ENCODE results near the gene MYBPC2. TPM values are rescaled to one million over a fixed set of nuclear protein-coding genes. Genes with fewer than 3 reads are reported as not detected.

MYBPC2 gene
- total and polyA plus RNA-seq, 2 donors (not counting 3 experiments of a cell fraction or from before 2014, with no cell fraction given): 0.03 TPM; not detected in 1

DNA sequence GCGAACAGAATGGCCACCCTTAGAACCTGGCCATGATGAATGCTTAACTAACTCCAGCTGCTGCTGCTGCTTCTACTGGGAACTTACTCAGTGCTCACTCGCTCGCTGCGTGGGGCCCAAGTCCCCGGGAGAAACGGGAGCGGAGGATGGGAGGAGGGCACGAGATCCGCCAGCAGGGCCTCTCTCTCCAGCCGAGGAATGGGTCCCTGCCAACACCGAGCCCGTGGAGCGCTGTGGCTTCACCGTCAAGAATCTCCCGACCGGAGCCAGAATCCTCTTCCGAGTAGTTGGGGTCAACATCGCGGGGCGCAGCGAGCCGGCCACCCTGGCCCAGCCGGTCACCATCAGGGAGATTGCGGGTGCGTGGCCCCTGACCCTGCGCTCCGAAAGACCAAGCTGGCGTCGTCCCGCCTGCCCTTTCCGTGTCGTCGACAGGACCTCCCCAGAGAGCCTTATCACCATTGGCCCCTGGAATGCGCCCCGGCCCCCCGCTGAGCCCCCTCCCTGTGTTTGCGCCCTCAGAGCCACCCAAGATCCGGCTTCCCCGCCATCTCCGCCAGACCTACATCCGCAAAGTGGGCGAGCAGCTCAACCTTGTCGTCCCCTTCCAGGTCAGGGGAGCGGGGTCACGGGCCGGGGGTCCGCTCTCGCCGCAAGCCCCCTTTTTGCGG lies 25.8 kb downstream of the MYBPC2 start:
- Histone ChIP-seq H3K9me1 (replicated peaks; ENCODE audit: control insufficient read depth, extremely low read depth, insufficient read depth, low read length) (no peaks in the 10 kb centered on the region), H3K9me3 (replicated peaks; ENCODE audit: control insufficient read depth, insufficient read depth, low read length) (no peaks in the 10 kb centered on the region), H3K27me3 (ENCODE audit: control insufficient read depth in 2 of 2, insufficient read depth in 2 of 2, low read length in 2 of 2) (no peaks in the 10 kb centered on the region), H3K4me1 (ENCODE audit: control insufficient read depth, extremely low read depth, insufficient read depth, low read length) (no peaks in the 10 kb centered on the region), H3K79me2 (ENCODE audit: control insufficient read depth, insufficient read depth, low read length) (no peaks in the 10 kb centered on the region), H3K9ac (replicated peaks; ENCODE audit: extremely low read depth, insufficient read depth, low read length) (no peak overlapping the region), H3K36me3 (ENCODE audit: control insufficient read depth in 2 of 2, extremely low read depth in 1 of 2, insufficient read depth in 2 of 2, low read length in 2 of 2) (no peaks in the 10 kb centered on the region), H2AFZ (ENCODE audit: low read depth, low read length) (no peak overlapping the region), H3K4me3 (replicated peaks in 1 of 3; ENCODE audit: insufficient read depth in 1 of 3, low read depth in 1 of 3, low read length in 3 of 3) (no peak overlapping the region), H3K4me2 (ENCODE audit: insufficient read depth, low read length) (no peak overlapping the region), H3K27ac (ENCODE audit: insufficient read depth, low read depth, low read length) (no peak overlapping the region), H4K20me1 (replicated peaks; ENCODE audit: control insufficient read depth, extremely low read depth, insufficient read depth, low read length) (no peaks in the 10 kb centered on the region)
- FAIRE-seq: no peak
- intact Hi-C loops (cut with micrococcal nuclease): no loop called here
- DNase-seq (ENCODE audit: low read depth, low spot score): no peak
- TF ChIP-seq MYC (IDR thresholded peaks at IDR 0.05; ENCODE audit: low read depth, low read length) (no peak), POLR2AphosphoS5 (IDR thresholded peaks at IDR 0.05; ENCODE audit: insufficient read depth, low read depth, low read length) (no peak), GATA2 (IDR thresholded peaks at IDR 0.05; ENCODE audit: insufficient read depth, insufficient read length, low read depth, low read length) (no peak), JUN (IDR thresholded peaks at IDR 0.05; ENCODE audit: borderline replicate concordance, insufficient read depth, insufficient read length, low read depth) (no peak), FOS (IDR thresholded peaks at IDR 0.05; ENCODE audit: borderline replicate concordance, insufficient read depth, low read length) (no peak), POLR2A (IDR thresholded peaks at IDR 0.05; ENCODE audit: low read depth, low read length) (no peak), EZH2 (IDR thresholded peaks at IDR 0.05; ENCODE audit: borderline replicate concordance, low read depth, low read length, severe bottlenecking) (no peak)
- TF ChIP-seq, protein P1, sequence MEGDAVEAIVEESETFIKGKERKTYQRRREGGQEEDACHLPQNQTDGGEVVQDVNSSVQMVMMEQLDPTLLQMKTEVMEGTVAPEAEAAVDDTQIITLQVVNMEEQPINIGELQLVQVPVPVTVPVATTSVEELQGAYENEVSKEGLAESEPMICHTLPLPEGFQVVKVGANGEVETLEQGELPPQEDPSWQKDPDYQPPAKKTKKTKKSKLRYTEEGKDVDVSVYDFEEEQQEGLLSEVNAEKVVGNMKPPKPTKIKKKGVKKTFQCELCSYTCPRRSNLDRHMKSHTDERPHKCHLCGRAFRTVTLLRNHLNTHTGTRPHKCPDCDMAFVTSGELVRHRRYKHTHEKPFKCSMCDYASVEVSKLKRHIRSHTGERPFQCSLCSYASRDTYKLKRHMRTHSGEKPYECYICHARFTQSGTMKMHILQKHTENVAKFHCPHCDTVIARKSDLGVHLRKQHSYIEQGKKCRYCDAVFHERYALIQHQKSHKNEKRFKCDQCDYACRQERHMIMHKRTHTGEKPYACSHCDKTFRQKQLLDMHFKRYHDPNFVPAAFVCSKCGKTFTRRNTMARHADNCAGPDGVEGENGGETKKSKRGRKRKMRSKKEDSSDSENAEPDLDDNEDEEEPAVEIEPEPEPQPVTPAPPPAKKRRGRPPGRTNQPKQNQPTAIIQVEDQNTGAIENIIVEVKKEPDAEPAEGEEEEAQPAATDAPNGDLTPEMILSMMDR (IDR thresholded peaks at IDR 0.05; ENCODE audit: extremely low read depth in 1 of 2, insufficient read depth in 1 of 2, low read depth in 1 of 2, low read length in 2 of 2): no peak
- TF ChIP-seq, protein P2, sequence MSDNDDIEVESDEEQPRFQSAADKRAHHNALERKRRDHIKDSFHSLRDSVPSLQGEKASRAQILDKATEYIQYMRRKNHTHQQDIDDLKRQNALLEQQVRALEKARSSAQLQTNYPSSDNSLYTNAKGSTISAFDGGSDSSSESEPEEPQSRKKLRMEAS (IDR thresholded peaks at IDR 0.05; ENCODE audit: insufficient read depth, insufficient read length): no peak
- ChIA-PET POLR2A (no interaction called here), CTCF (interaction anchor here (2.5 kb wide), 1 partner anchor 101 kb away, joined by 8 read pairs; no protein-coding TSS in a partner anchor)
- no TSS peak for BruUV-seq (replicated peaks)
- dilution Hi-C loops (cut with MboI; ENCODE audit: extremely low pct_ligation_motif_present, low sequenced_read_pairs): no loop called here
